ENCODE measurements around the gene DIP2C.

GRCh38 chr10:515674-516073, 173.8 kb downstream of the DIP2C start:
- TF ChIP-seq CTCF (IDR thresholded peaks at IDR 0.05) (no peak), POLR2A (IDR thresholded peaks at IDR 0.05) (no peak)

Data from testis (tissue), 2 donors.